Coronary artery (tissue), 2 donors: ENCODE data around the gene DEFB129.

ENCODE experiments used
- DNase-seq: peaks from one replicate; pipeline ENCODE4 v3.0.0-alpha.2; 2017; ENCODE audit warnings: low spot score
- H3K27ac ChIP-seq, 2 donors: fragments of 200-600 bp; sonication (generic); one replicate each; pipeline ENCODE4 v1.5.1; 2016 to 2019
- H3K4me3 ChIP-seq: fragments of 200-600 bp; sonication (generic); 2 replicates; pipeline ENCODE4 v1.5.1; 2016; ENCODE audit warnings: mild to moderate bottlenecking, moderate library complexity
- CTCF ChIP-seq: fragments of 200-600 bp; sonication (generic); IDR thresholded peaks from one replicate; pipeline ENCODE4 v1.5.1; 2019; ENCODE audit warnings: antibody characterized with exemption

Gene DEFB129

DNA sequence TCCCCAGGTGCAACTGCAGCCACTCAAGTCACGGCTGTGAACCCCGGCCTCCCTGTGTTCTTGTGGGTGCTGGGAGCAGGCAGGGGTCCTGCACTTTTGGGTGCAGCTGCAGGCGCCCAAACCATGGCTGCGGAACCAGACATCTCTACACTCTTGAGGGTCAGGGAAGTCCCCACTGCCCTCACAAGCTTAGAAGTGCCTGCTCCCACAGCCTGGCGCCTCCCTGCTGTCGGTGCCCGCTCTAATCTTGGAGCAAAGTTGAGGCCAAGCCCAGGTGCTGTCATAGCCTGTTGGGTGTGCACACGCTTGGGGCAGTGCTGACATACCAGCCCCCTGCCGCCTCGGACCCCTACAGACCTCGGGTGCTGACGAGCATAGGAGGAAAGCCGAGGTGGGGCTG, 36.6 kb downstream of the DEFB129 start:
- Histone ChIP-seq H3K27ac (no peak overlapping the region), H3K4me3 (no peak overlapping the region)
- no peak for TF ChIP-seq CTCF
- no peak for DNase-seq

- TF ChIP-seq CTCF, result peak; percentile 96
- H3K27ac ChIP-seq, result no peak overlapping the region
- peak overlapping the region; percentile 74 for H3K4me3 ChIP-seq
- peak; percentile 86 for DNase-seq
Measured at GRCh38 chr20:266596-267562, 39.8 kb downstream of the DEFB129 start.

- no peak overlapping the region for H3K27ac ChIP-seq
- TF ChIP-seq CTCF, result no peak
- no peak for DNase-seq
- no peak overlapping the region for H3K4me3 ChIP-seq
Measured at GRCh38 chr20:270517-270916, 43.5 kb downstream of the DEFB129 start.

- no peak for DNase-seq
- no peak overlapping the region for H3K4me3 ChIP-seq
- TF ChIP-seq CTCF, result no peak
- no peak overlapping the region for H3K27ac ChIP-seq
Measured at GRCh38 chr20:271069-271468, 44.0 kb downstream of the DEFB129 start.

GRCh38 chr20:271528-271927, 44.5 kb downstream of the DEFB129 start:
- no peak for TF ChIP-seq CTCF

GRCh38 chr20:272718-273117, 45.7 kb downstream of the DEFB129 start:
- Histone ChIP-seq H3K27ac (no peak overlapping the region), H3K4me3 (no peak overlapping the region)
- TF ChIP-seq CTCF, result no peak
- DNase-seq, result no peak

More at GRCh38 chr20:271528-271927, 44.5 kb downstream of the DEFB129 start:
- no peak overlapping the region for H3K4me3 ChIP-seq
- no peak overlapping the region for H3K27ac ChIP-seq
- DNase-seq, result no peak

DNA sequence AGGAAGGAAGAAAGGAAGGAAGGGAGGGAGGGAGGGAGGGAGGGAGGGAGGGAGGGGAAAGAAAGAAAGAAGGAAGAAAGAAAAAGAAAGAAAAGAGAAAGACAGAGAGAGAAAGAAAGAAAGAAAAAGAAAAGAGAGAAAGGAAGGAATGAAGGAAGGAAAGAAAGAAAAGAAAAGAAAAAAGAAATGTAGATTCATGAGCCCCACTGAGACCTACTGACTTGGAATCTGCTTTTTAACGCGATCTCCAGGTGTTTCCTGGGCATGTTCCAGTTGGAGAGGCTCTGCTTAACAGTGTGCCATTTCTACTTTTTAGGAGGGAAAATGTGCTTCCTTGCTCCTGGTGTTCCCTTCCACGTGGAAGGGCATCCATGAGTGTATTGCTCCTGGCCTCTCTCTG, 46.8 kb downstream of the DEFB129 start:
- TF ChIP-seq CTCF, result no peak
- no peak overlapping the region for H3K4me3 ChIP-seq
- DNase-seq, result no peak

More for the DNA sequence above, 46.8 kb downstream of the DEFB129 start:
- no peak overlapping the region for H3K27ac ChIP-seq
